Body of pancreas (tissue), 4 donors: ENCODE data around the gene APC2. TPM values are rescaled to one million over a fixed set of nuclear protein-coding genes. Genes with fewer than 3 reads are reported as not detected.

ENCODE experiments used
- ATAC-seq: fragments of 150-250 bp; one replicate; pipeline ENCODE4 v1.9.1; 2016
- DNase-seq, 4 donors: peaks; one replicate each; pipeline ENCODE4 v3.0.0-alpha.2; 2019
- H3K27ac ChIP-seq, 4 donors: fragments of 200-600 bp; sonication (generic); 1 replicate in 3 of 4; 2 replicates in 1 of 4; pipeline versions ENCODE4 v1.5.1 to v1.6.1; 2016 to 2019; ENCODE audit warnings: mild to moderate bottlenecking in 1 of 4, mixed read lengths in 1 of 4, moderate library complexity in 1 of 4
- H3K27me3 ChIP-seq, 2 donors: fragments of 200-600 bp; sonication (generic); one replicate each; pipeline ENCODE4 v1.6.0; 2016; ENCODE audit warnings: mild to moderate bottlenecking in 1 of 2
- H3K36me3 ChIP-seq, 2 donors: fragments of 200-600 bp; sonication (generic); replicated peaks in 1 of 2; 2 replicates each; pipeline ENCODE4 v1.5.1; 2016; ENCODE audit warnings: low read depth in 2 of 2; ENCODE audit not compliant: insufficient read depth in 1 of 2
- H3K4me1 ChIP-seq: fragments of 200-600 bp; sonication (generic); one replicate; pipeline ENCODE4 v1.6.0; 2016
- H3K4me3 ChIP-seq, 2 donors: fragments of 200-600 bp; sonication (generic); 1 replicate in 1 of 2; 2 replicates in 1 of 2; pipeline ENCODE4 v1.5.1; 2016 to 2019
- H3K9me3 ChIP-seq, 3 donors: fragments of 200-600 bp; sonication (generic); 1 replicate in 2 of 3; 2 replicates in 1 of 3; pipeline ENCODE4 v1.5.1; 2016
- CTCF ChIP-seq, 7 experiments: fragments of 450-650 bp in 4 of 7; fragments of 200-600 bp in 3 of 7; sonication (generic) in 3 of 7; IDR thresholded peaks; one replicate each; pipeline ENCODE4 v1.5.1; 2016 to 2019; ENCODE audit warnings: antibody characterized with exemption in 7 of 7
- POLR2A ChIP-seq, 3 donors: fragments of 450-650 bp; IDR thresholded peaks; one replicate each; pipeline ENCODE4 v1.6.1; 2016; ENCODE audit warnings: antibody characterized with exemption in 3 of 3, mild to moderate bottlenecking in 2 of 3
- WGBS, 2 donors: methylation state at CpG; one replicate each; pipeline ENCODE4 v1.1.5; 2017; 5-methylcytosine and 5-hydroxymethylcytosine counted together
- intact Hi-C: fragments of 100-400 bp; cut with DNase I; formaldehyde crosslinking; loops from one replicate; pipeline ENCODE4 v1.15.1; 2023
- total RNA-seq, 2 donors: library from RNA; depleted of rRNA; stranded (reverse); fragments of >200 nt; gene quantifications; one replicate each; pipeline ENCODE4 v1.1.0, GENCODE V29; 2016

Gene APC2
- total RNA-seq, 2 donors from 2014 or later = 0.26 TPM; not detected in 1

DNA sequence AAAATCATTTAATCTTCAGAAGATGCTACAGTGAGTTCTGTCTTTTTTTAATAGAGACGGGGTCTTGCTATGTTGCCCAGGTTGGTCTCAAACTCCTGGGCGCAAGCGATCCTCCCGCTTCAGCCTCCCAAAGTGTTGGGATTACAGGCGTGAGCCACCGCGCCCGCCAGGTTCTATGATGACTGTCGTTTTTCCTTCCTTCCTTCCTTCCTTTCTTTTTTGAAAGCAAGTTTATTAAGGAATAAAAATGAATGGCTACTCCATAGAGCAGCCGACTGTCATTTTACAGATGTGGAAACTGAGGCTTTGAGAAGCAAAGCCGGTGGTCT, 48.1 kb upstream of the APC2 start:
- intact Hi-C loops = no loop called here
- H3K27ac ChIP-seq = peak overlapping the region in 3 of 4 donors; percentile 75 to 87 (median 86)
- H3K4me1 ChIP-seq = peaks cover 60% of the 10 kb centered on the region
- no peak for ATAC-seq
- DNase-seq = no peak
- H3K9me3 ChIP-seq = no peaks in the 10 kb centered on the region
- no peaks in the 10 kb centered on the region for H3K27me3 ChIP-seq
- no peaks in the 10 kb centered on the region for H3K36me3 ChIP-seq
- H3K4me3 ChIP-seq = no peak overlapping the region
- 54 to 59% methylated on average over 11 of the region's 11 CpGs for WGBS, 2 donors
- TF ChIP-seq CTCF (IDR thresholded peaks at IDR 0.05) = no peak
- no peak for TF ChIP-seq POLR2A (IDR thresholded peaks at IDR 0.05)

DNA sequence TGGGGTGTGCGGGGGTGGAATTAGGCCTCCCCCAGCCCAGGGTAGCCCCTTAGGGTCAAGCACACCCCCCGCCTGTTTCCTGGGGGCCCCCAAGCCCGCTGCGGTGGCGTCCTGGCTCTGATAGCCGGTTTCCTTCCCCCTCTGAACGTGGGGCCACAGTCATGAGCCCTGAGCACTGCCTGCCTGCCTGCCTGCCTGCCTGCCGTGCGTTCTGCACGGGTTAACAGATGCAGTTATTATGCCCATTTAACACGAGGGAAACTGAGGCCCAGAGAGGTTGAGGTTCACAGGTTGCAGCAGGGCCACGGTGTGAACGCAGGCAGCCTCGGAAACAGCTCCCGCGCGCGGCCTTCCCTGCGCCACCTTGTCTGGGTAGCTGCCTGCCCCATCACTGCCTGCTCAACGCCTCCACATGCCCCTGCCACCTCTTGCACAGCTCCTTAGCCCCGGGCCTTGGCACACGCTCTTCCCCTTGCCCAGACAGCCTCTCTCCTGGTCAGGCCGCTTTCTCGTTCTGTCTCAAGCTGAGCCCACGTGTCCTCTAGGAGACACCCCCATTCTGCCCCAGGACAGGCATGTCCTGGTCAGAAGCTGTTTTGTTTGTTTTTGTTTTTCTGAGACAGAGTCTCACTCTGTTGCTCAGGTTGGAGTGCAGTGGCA, 47.4 kb upstream of the APC2 start:
- ATAC-seq (no peak), DNase-seq (no peak)
- Histone ChIP-seq H3K9me3 (no peaks in the 10 kb centered on the region), H3K4me1 (peaks cover 56% of the 10 kb centered on the region), H3K27ac (no peak overlapping the region), H3K36me3 (no peaks in the 10 kb centered on the region), H3K27me3 (no peaks in the 10 kb centered on the region), H3K4me3 (no peak overlapping the region)
- intact Hi-C loops = no loop called here
- WGBS, 2 donors = 46 to 56% methylated on average over 7 to 23 of the region's 25 CpGs
- TF ChIP-seq POLR2A (IDR thresholded peaks at IDR 0.05) = no peak
- TF ChIP-seq CTCF (IDR thresholded peaks at IDR 0.05) = no peak

GRCh38 chr19:1406774-1407527, 43.0 kb upstream of the APC2 start:
- no peaks in the 10 kb centered on the region for H3K9me3 ChIP-seq
- peaks cover 60% of the 10 kb centered on the region for H3K4me1 ChIP-seq
- peak; percentile 99 to 100 (median 99) for DNase-seq
- peak; percentile 89 for ATAC-seq
- peak overlapping the region in 1 of 2 donors; percentile 19 for H3K4me3 ChIP-seq
- intact Hi-C loops = loop anchor here (5.0 kb wide), 1 partner anchor 135 kb away; no protein-coding TSS in a partner anchor
- no peaks in the 10 kb centered on the region for H3K27me3 ChIP-seq
- H3K36me3 ChIP-seq = no peaks in the 10 kb centered on the region
- peak in 6 of 7 experiments; percentile 15 to 65 (median 45) for TF ChIP-seq CTCF (IDR thresholded peaks at IDR 0.05)
- TF ChIP-seq POLR2A (IDR thresholded peaks at IDR 0.05) = peak in 2 of 3 donors; percentile 37 to 45
- 1 to 3% methylated on average over 10 to 71 of the region's 72 CpGs for WGBS, 2 donors
- peak overlapping the region; percentile 85 to 95 (median 94) for H3K27ac ChIP-seq

GRCh38 chr19:1407528-1408299, 42.2 kb upstream of the APC2 start, which contains the start of gene DAZAP1:
Gene DAZAP1, plus strand, starts transcription at chr19:1407586. Its CDS starts 188 bp downstream, at chr19:1407774.
- peaks cover 60% of the 10 kb centered on the region for H3K4me1 ChIP-seq
- TF ChIP-seq POLR2A (IDR thresholded peaks at IDR 0.05) (no peak), CTCF (IDR thresholded peaks at IDR 0.05) (no peak)
- H3K27ac ChIP-seq = peak within 1 kb of the TSS; percentile 93 to 95 (median 94)
- H3K36me3 ChIP-seq = no peaks in the 10 kb centered on the region
- ATAC-seq (peak; percentile 33), DNase-seq (peak in 1 of 4 donors; percentile 50)
- peak within 1 kb of the TSS; percentile 67 to 90 for H3K4me3 ChIP-seq
- no peaks in the 10 kb centered on the region for H3K27me3 ChIP-seq
- intact Hi-C loops = loop anchor here (5.0 kb wide), 1 partner anchor 135 kb away; no protein-coding TSS in a partner anchor
- 0 to 1% methylated on average over 5 to 107 of the region's 121 CpGs for WGBS, 2 donors
- no peaks in the 10 kb centered on the region for H3K9me3 ChIP-seq
